Measurements from ENCODE around the gene RBM39.

DNA sequence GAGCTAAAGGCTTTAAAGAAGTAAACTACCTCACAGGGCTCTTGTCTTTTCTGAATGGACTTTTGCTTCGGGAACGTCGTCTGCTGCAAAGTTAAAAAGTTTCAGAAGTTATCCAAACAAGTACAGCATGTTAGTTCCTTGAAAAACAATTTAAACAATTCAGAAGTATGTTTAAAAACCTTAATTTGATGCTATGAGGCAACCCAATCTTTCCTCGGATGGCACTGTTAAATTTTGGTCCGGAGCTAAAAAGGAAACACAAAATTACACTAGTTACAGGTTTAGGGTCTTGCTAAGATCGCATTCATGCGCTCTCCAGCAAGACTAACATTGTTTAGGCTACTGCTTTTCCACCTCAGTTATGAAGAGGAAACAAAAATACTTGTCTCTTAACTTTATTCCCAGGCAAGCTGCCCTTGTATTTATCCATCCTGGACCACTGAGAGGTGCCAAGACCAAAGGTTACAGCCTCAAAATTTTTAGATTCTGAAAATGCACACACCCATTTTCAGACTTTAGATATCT lies 12.7 kb downstream of the RBM39 start:
- no peak for TF ChIP-seq EZH2phosphoT487 (IDR thresholded peaks at IDR 0.05; ENCODE audit: low read depth)
- TF ChIP-seq CTCF (IDR thresholded peaks at IDR 0.05; ENCODE audit: low read depth, low read length) = no peak
